Parathyroid adenoma (tissue), 2 donors: Measurements from ENCODE around the gene TMEM25.

Experiments
- H2AFZ ChIP-seq: fragments of 300-600 bp; sonication (generic); one replicate; pipeline ENCODE4 v1.7.0; 2017; ENCODE audit warnings: antibody characterized with exemption, mild to moderate bottlenecking
- H3K27ac ChIP-seq: fragments of 300-600 bp; sonication (generic); one replicate; pipeline ENCODE4 v1.7.0; 2017
- H3K27me3 ChIP-seq: fragments of 300-600 bp; sonication (generic); one replicate; pipeline ENCODE4 v1.7.0; 2017; ENCODE audit warnings: low read length; ENCODE audit not compliant: control insufficient read depth, insufficient read depth
- H3K36me3 ChIP-seq: fragments of 300-600 bp; sonication (generic); one replicate; pipeline ENCODE4 v1.7.0; 2017; ENCODE audit warnings: low read length; ENCODE audit not compliant: control insufficient read depth, insufficient read depth
- H3K4me1 ChIP-seq: fragments of 300-600 bp; sonication (generic); one replicate; pipeline ENCODE4 v1.7.0; 2017; ENCODE audit warnings: control low read depth
- H3K4me2 ChIP-seq: fragments of 300-600 bp; sonication (generic); one replicate; pipeline ENCODE4 v1.7.0; 2017; ENCODE audit warnings: low read length
- H3K4me3 ChIP-seq: fragments of 300-600 bp; sonication (generic); one replicate; pipeline ENCODE4 v1.7.0; 2017; ENCODE audit warnings: low read depth, low read length
- H3K79me2 ChIP-seq: fragments of 300-600 bp; sonication (generic); one replicate; pipeline ENCODE4 v1.7.0; 2017; ENCODE audit warnings: control low read depth
- H3K9ac ChIP-seq: fragments of 300-600 bp; sonication (generic); one replicate; pipeline ENCODE4 v1.7.0; 2017; ENCODE audit warnings: mild to moderate bottlenecking
- H3K9me3 ChIP-seq: fragments of 300-600 bp; sonication (generic); one replicate; pipeline ENCODE4 v1.7.0; 2017; ENCODE audit warnings: low read length; ENCODE audit not compliant: control insufficient read depth
- TF ChIP-seq, protein P1 (sequence below): fragments of 300-600 bp; sonication (generic); IDR thresholded peaks from one replicate; pipeline ENCODE4 v1.7.0; 2017; ENCODE audit warnings: antibody characterized with exemption, mild to moderate bottlenecking
- donor health status: primary hyperparathyroidism.

TMEM25 gene

DNA sequence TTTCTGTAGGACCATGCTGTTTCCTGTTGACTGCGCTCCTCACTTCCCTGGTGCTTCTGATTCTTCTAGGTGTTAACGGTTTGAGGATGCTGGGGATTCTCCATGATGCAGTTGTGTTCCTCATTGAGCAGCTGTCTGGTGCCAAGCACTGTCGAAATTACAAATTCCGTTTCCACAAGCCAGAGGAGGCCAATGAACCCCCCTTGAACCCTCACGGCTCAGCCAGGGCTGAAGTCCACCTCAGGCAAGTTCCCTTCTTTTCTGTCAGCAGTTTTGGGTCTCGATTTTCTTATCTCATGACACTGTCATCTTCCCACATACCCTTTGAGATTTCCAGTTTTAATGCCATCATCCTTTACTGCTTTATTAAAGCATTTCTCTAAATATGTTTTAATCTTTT is 11.4 kb upstream of the TMEM25 start:
- TF ChIP-seq, protein P1, sequence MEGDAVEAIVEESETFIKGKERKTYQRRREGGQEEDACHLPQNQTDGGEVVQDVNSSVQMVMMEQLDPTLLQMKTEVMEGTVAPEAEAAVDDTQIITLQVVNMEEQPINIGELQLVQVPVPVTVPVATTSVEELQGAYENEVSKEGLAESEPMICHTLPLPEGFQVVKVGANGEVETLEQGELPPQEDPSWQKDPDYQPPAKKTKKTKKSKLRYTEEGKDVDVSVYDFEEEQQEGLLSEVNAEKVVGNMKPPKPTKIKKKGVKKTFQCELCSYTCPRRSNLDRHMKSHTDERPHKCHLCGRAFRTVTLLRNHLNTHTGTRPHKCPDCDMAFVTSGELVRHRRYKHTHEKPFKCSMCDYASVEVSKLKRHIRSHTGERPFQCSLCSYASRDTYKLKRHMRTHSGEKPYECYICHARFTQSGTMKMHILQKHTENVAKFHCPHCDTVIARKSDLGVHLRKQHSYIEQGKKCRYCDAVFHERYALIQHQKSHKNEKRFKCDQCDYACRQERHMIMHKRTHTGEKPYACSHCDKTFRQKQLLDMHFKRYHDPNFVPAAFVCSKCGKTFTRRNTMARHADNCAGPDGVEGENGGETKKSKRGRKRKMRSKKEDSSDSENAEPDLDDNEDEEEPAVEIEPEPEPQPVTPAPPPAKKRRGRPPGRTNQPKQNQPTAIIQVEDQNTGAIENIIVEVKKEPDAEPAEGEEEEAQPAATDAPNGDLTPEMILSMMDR = no peak
- Histone ChIP-seq H3K27me3 (no peaks in the 10 kb centered on the region), H3K4me3 (no peak overlapping the region), H3K4me2 (no peak overlapping the region), H2AFZ (no peak overlapping the region), H3K4me1 (no peaks in the 10 kb centered on the region), H3K27ac (no peak overlapping the region), H3K79me2 (no peaks in the 10 kb centered on the region), H3K36me3 (no peaks in the 10 kb centered on the region), H3K9ac (no peak overlapping the region), H3K9me3 (no peaks in the 10 kb centered on the region)

DNA sequence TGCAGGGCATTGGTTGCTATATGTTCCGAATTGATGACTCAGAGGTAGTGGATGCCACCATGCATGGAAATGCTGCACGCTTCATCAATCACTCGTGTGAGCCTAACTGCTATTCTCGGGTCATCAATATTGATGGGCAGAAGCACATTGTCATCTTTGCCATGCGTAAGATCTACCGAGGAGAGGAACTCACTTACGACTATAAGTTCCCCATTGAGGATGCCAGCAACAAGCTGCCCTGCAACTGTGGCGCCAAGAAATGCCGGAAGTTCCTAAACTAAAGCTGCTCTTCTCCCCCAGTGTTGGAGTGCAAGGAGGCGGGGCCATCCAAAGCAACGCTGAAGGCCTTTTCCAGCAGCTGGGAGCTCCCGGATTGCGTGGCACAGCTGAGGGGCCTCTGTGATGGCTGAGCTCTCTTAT is 9.1 kb upstream of the TMEM25 start:
- H2AFZ ChIP-seq = no peak overlapping the region
- no peaks in the 10 kb centered on the region for H3K36me3 ChIP-seq
- H3K4me2 ChIP-seq = no peak overlapping the region
- H3K79me2 ChIP-seq = no peaks in the 10 kb centered on the region
- no peak overlapping the region for H3K9ac ChIP-seq
- H3K9me3 ChIP-seq = no peaks in the 10 kb centered on the region
- no peak overlapping the region for H3K27ac ChIP-seq
- H3K27me3 ChIP-seq = no peaks in the 10 kb centered on the region
- no peaks in the 10 kb centered on the region for H3K4me1 ChIP-seq
- H3K4me3 ChIP-seq = no peak overlapping the region
- TF ChIP-seq, protein P1 = no peak

DNA sequence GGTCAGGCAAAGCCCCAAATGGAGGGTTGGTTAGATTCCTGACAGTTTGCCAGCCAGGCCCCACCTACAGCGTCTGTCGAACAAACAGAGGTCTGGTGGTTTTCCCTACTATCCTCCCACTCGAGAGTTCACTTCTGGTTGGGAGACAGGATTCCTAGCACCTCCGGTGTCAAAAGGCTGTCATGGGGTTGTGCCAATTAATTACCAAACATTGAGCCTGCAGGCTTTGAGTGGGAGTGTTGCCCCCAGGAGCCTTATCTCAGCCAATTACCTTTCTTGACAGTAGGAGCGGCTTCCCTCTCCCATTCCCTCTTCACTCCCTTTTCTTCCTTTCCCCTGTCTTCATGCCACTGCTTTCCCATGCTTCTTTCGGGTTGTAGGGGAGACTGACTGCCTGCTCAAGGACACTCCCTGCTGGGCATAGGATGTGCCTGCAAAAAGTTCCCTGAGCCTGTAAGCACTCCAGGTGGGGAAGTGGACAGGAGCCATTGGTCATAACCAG is 8.4 kb upstream of the TMEM25 start:
- no peak overlapping the region for H3K4me2 ChIP-seq
- H3K27me3 ChIP-seq = no peaks in the 10 kb centered on the region
- no peak overlapping the region for H3K9ac ChIP-seq
- no peak overlapping the region for H3K4me3 ChIP-seq
- H3K4me1 ChIP-seq = peaks cover 2% of the 10 kb centered on the region
- no peak overlapping the region for H2AFZ ChIP-seq
- TF ChIP-seq, protein P1 = peak; percentile 6
- H3K27ac ChIP-seq = no peak overlapping the region
- no peaks in the 10 kb centered on the region for H3K36me3 ChIP-seq
- H3K9me3 ChIP-seq = no peaks in the 10 kb centered on the region
- H3K79me2 ChIP-seq = no peaks in the 10 kb centered on the region

DNA sequence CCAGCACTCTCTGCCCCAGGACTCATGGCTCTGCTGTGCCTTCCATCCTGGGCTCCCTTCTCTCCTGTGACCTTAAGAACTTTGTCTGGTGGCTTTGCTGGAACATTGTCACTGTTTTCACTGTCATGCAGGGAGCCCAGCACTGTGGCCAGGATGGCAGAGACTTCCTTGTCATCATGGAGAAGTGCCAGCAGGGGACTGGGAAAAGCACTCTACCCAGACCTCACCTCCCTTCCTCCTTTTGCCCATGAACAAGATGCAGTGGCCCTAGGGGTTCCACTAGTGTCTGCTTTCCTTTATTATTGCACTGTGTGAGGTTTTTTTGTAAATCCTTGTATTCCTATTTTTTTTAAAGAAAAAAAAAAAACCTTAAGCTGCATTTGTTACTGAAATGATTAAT is 6.6 kb upstream of the TMEM25 start:
- Histone ChIP-seq H3K79me2 (no peaks in the 10 kb centered on the region), H3K27me3 (no peaks in the 10 kb centered on the region), H3K36me3 (no peaks in the 10 kb centered on the region), H3K4me2 (no peak overlapping the region), H3K9me3 (no peaks in the 10 kb centered on the region), H3K27ac (no peak overlapping the region), H3K4me3 (no peak overlapping the region), H3K9ac (no peak overlapping the region), H3K4me1 (peaks cover 4% of the 10 kb centered on the region), H2AFZ (no peak overlapping the region)
- TF ChIP-seq, protein P1 = no peak

DNA sequence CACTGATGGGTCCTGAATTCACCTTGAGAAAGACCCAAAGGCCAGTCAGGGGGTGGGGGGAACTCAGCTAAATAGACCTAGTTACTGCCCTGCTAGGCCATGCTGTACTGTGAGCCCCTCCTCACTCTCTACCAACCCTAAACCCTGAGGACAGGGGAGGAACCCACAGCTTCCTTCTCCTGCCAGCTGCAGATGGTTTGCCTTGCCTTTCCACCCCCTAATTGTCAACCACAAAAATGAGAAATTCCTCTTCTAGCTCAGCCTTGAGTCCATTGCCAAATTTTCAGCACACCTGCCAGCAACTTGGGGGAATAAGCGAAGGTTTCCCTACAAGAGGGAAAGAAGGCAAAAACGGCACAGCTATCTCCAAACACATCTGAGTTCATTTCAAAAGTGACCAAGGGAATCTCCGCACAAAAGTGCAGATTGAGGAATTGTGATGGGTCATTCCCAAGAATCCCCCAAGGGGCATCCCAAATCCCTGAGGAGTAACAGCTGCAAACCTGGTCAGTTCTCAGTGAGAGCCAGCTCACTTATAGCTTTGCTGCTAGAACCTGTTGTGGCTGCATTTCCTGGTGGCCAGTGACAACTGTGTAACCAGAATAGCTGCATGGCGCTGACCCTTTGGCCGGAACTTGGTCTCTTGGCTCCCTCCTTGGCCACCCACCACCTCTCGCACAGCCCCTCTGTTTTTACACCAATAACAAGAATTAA is 6.1 kb upstream of the TMEM25 start:
- no peaks in the 10 kb centered on the region for H3K79me2 ChIP-seq
- no peak overlapping the region for H3K4me2 ChIP-seq
- no peak overlapping the region for H2AFZ ChIP-seq
- TF ChIP-seq, protein P1 = no peak
- H3K27ac ChIP-seq = no peak overlapping the region
- no peak overlapping the region for H3K9ac ChIP-seq
- peaks cover 7% of the 10 kb centered on the region for H3K4me1 ChIP-seq
- H3K36me3 ChIP-seq = no peaks in the 10 kb centered on the region
- H3K9me3 ChIP-seq = no peaks in the 10 kb centered on the region
- no peaks in the 10 kb centered on the region for H3K27me3 ChIP-seq
- no peak overlapping the region for H3K4me3 ChIP-seq
